GM12873 (cell line): ENCODE results near the gene GUCA2A.

Experiments
- CTCF ChIP-seq: IDR thresholded peaks from 2 replicates; pipeline ENCODE4 v1.5.1; 2012; ENCODE audit warnings: low read depth, mild to moderate bottlenecking, moderate library complexity, low read length, control low read depth; ENCODE audit not compliant: insufficient read depth; ENCODE audit errors: missing control alignments

The GUCA2A gene

GRCh38 chr1:42198251-42198650, 33.7 kb upstream of the GUCA2A start:
- TF ChIP-seq CTCF = no peak

- TF ChIP-seq CTCF = no peak
Measured at GRCh38 chr1:42195841-42196240, 31.3 kb upstream of the GUCA2A start.

GRCh38 chr1:42192106-42192505, 27.6 kb upstream of the GUCA2A start:
- no peak for TF ChIP-seq CTCF

- no peak for TF ChIP-seq CTCF
Measured at GRCh38 chr1:42191319-42191718, 26.8 kb upstream of the GUCA2A start.

DNA sequence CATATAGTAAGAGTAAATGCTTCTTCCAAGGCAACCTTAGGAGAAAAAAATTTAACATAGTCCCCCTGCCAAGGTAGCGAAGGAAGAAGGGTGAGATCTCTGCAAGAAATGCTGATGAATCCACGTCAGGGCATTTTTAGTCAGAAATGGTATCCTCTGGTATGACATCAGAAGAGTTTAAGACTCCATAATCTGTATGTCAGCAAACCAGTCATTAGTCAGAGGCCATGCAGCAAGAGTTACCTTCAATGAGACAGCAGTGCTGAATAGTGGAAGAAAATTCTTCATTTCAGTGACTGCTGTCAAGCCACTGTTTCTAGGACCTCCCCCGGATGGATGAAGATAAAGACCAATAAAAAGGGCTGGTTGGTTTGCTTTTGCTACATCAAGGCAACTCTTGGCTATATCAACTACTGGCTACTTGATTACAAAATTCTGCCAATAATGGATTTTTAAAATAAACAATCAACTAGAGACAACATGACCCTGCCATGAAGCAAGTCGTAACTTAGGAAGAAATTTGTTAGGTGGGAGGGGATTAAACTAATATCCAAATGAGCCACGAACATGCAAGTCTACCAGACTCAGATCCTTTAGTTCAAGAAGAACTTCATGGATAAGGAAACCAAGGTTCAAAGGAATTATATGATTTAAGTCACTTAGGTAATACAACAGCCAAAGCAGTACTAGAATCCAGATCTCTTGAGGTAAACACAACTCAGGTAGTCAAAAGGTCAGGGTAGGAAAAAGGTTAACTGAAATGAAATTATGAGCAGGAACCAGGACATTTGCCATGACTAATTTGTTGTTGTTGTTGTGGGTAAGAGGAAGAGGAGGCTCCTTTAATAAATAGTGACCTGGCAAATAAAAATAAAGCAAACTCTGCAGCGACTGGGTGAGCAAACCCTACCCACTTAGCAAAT, 25.6 kb upstream of the GUCA2A start:
- no peak for TF ChIP-seq CTCF

- no peak for TF ChIP-seq CTCF
Measured at GRCh38 chr1:42186152-42186551, 21.6 kb upstream of the GUCA2A start.

DNA sequence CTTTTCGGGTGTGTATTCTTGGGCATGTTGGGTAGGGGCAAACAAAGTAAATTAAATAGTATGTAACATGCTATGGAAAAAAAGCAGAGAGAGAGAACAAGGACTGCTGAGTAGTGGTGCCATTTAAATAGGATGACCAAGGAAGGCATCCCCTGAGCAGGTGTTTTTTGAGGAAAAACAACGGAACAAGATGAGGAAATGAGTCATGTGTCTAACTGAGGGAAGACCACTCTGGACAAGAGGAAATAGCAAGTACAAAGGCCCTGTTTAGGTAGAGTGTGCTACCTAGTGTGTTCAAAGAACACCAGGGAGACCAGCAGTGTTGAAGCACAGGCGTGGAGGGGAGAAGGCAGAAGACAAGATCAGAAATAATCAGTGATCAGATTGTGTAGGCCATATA, 20.1 kb upstream of the GUCA2A start:
- no peak for TF ChIP-seq CTCF
